Loucy (cell line): ENCODE measurements around the gene TMEM18.

Source experiments
- H2AFZ ChIP-seq: fragments of 200-600 bp; sonication (generic); 2 replicates; pipeline ENCODE4 v1.6.0; 2016; ENCODE audit warnings: antibody characterized with exemption, mild to moderate bottlenecking, low read length, moderate library complexity
- H3F3A ChIP-seq: fragments of 200-600 bp; 2 replicates; pipeline ENCODE4 v1.6.0; 2016; ENCODE audit warnings: antibody characterized with exemption, low read depth, mild to moderate bottlenecking
- H3K27me3 ChIP-seq: fragments of 200-600 bp; sonication (generic); 2 replicates; pipeline ENCODE4 v1.6.1; 2014; ENCODE audit warnings: low read length, mild to moderate bottlenecking; ENCODE audit not compliant: insufficient read depth, poor library complexity, severe bottlenecking
- H3K36me3 ChIP-seq: fragments of 200-600 bp; sonication (generic); 2 replicates; pipeline ENCODE4 v1.6.1; 2016; ENCODE audit warnings: low read length; ENCODE audit not compliant: insufficient read depth
- H3K4me1 ChIP-seq: fragments of 200-600 bp; sonication (generic); 2 replicates; pipeline ENCODE4 v1.5.1; 2014; ENCODE audit warnings: low read length, mild to moderate bottlenecking; ENCODE audit not compliant: insufficient read depth, poor library complexity, severe bottlenecking
- H3K4me2 ChIP-seq: fragments of 200-600 bp; sonication (generic); 2 replicates; pipeline ENCODE4 v1.6.0; 2014; ENCODE audit warnings: antibody characterized with exemption, low read length, low read depth, mild to moderate bottlenecking; ENCODE audit not compliant: poor library complexity, severe bottlenecking
- H3K4me3 ChIP-seq: fragments of 200-600 bp; sonication (generic); 2 replicates; pipeline ENCODE4 v1.5.1; 2014; ENCODE audit warnings: low read length, mild to moderate bottlenecking, mixed read lengths; ENCODE audit not compliant: poor library complexity, severe bottlenecking
- H3K79me2 ChIP-seq: fragments of 200-600 bp; sonication (generic); 2 replicates; pipeline ENCODE4 v1.6.1; 2014; ENCODE audit warnings: low read length; ENCODE audit not compliant: insufficient read depth
- H3K9ac ChIP-seq: fragments of 200-600 bp; sonication (generic); 2 replicates; pipeline ENCODE4 v1.6.0; 2014; ENCODE audit warnings: mild to moderate bottlenecking, low read depth, low read length, moderate library complexity; ENCODE audit not compliant: poor library complexity, severe bottlenecking
- H3K9me2 ChIP-seq: fragments of 200-600 bp; sonication (generic); replicated peaks from 2 replicates; pipeline ENCODE4 v1.6.1; 2016; ENCODE audit warnings: low read depth, low read length, mixed read lengths
- H3K9me3 ChIP-seq: fragments of 200-600 bp; sonication (generic); 2 replicates; pipeline ENCODE4 v1.6.1; 2014; ENCODE audit warnings: mild to moderate bottlenecking, antibody characterized with exemption, low read length, low read depth; ENCODE audit not compliant: insufficient read depth
- H4K20me1 ChIP-seq: fragments of 200-600 bp; sonication (generic); 2 replicates; pipeline ENCODE4 v1.6.0; 2014; ENCODE audit warnings: antibody characterized with exemption, low read length, mild to moderate bottlenecking; ENCODE audit not compliant: insufficient read depth, poor library complexity, severe bottlenecking
- EZH2phosphoT487 ChIP-seq: fragments of 200-600 bp; IDR thresholded peaks from 2 replicates; pipeline ENCODE4 v1.6.1; 2018; ENCODE audit warnings: antibody characterized with exemption, mild to moderate bottlenecking, moderate library complexity, borderline replicate concordance
- TF ChIP-seq, protein P1 (sequence below): fragments of 200-600 bp; sonication (generic); conservative IDR thresholded peaks from 2 replicates; pipeline ENCODE4 v1.5.1; 2014; ENCODE audit warnings: mild to moderate bottlenecking, antibody characterized with exemption, low read length

Gene TMEM18

DNA sequence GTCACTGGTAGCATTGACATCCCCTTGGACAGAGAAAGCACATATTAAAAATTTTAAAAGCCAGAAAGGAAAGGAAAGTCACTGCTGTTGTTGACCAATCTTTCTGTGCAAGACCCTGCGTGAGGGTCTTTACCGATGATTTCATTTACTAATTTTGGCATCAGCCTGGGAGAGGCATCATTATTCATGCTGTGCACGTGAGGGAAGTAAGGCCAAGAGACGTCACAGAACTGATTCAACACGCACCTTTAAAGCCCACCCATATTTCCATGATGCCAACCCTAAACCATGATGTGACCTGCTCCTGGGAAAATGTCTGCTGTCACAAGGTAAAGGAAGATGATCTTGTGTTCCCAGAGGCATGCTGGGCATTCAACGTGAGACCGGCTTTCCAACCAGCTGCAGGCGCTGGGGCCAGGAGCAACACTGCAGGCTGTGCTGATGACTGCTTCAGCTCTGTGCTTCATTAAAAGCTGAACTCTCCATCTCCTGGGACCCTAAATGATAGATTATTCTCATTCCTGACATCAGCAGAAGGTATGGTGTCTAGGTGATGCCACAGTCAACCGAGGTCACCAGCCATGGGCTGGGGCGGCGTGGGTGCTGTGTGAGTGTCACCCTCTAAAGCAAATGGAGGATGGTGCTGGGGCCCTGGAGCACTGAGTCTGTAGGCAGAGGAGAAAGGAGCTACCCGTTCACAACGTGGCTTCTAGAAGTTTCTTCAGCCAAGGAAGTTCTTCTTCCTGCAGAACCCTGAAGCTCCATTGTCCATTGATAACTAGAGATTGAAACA is 53.9 kb downstream of the TMEM18 start:
- Histone ChIP-seq H3K9ac (no peak overlapping the region), H3K9me3 (no peaks in the 10 kb centered on the region), H3K4me3 (no peak overlapping the region), H3K4me2 (no peak overlapping the region), H3F3A (no peaks in the 10 kb centered on the region), H3K27me3 (no peaks in the 10 kb centered on the region), H3K79me2 (no peaks in the 10 kb centered on the region), H3K9me2 (no peaks in the 10 kb centered on the region), H3K36me3 (no peaks in the 10 kb centered on the region), H3K4me1 (no peaks in the 10 kb centered on the region), H2AFZ (no peak overlapping the region), H4K20me1 (no peaks in the 10 kb centered on the region)
- TF ChIP-seq EZH2phosphoT487, result no peak
- TF ChIP-seq, protein P1, sequence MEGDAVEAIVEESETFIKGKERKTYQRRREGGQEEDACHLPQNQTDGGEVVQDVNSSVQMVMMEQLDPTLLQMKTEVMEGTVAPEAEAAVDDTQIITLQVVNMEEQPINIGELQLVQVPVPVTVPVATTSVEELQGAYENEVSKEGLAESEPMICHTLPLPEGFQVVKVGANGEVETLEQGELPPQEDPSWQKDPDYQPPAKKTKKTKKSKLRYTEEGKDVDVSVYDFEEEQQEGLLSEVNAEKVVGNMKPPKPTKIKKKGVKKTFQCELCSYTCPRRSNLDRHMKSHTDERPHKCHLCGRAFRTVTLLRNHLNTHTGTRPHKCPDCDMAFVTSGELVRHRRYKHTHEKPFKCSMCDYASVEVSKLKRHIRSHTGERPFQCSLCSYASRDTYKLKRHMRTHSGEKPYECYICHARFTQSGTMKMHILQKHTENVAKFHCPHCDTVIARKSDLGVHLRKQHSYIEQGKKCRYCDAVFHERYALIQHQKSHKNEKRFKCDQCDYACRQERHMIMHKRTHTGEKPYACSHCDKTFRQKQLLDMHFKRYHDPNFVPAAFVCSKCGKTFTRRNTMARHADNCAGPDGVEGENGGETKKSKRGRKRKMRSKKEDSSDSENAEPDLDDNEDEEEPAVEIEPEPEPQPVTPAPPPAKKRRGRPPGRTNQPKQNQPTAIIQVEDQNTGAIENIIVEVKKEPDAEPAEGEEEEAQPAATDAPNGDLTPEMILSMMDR, result no peak

DNA sequence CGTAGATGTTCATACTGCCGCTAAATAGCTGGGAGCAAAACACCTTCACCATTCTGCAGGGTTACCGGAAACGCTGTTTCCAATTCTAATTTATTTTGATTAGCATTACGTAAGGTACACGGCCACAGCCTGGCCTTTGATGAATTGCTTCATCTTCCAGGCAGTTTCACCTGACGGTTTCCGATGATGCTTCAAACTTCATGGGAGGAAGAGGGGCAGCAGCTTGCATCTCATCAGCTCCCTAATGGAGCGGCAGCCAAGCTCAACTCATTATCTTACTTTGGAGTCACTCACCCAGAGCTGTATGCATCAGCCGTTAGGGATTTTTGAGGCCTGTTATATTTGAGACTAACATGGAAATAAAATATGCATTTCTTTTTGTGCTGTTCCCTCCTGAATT is 54.8 kb downstream of the TMEM18 start:
- H3K4me3 ChIP-seq, result no peak overlapping the region
- H3K36me3 ChIP-seq, result no peaks in the 10 kb centered on the region
- no peak overlapping the region for H3K9ac ChIP-seq
- H4K20me1 ChIP-seq, result no peaks in the 10 kb centered on the region
- no peaks in the 10 kb centered on the region for H3K79me2 ChIP-seq
- no peaks in the 10 kb centered on the region for H3K27me3 ChIP-seq
- H3F3A ChIP-seq, result no peaks in the 10 kb centered on the region
- H3K9me3 ChIP-seq, result no peaks in the 10 kb centered on the region
- no peak overlapping the region for H2AFZ ChIP-seq
- no peaks in the 10 kb centered on the region for H3K4me1 ChIP-seq
- no peak overlapping the region for H3K4me2 ChIP-seq
- H3K9me2 ChIP-seq, result no peaks in the 10 kb centered on the region
- TF ChIP-seq, protein P1, result no peak
- no peak for TF ChIP-seq EZH2phosphoT487

- no peaks in the 10 kb centered on the region for H3K79me2 ChIP-seq
- TF ChIP-seq, protein P1, result no peak
- no peak for TF ChIP-seq EZH2phosphoT487
- H3K9me2 ChIP-seq, result no peaks in the 10 kb centered on the region
- no peaks in the 10 kb centered on the region for H3K4me1 ChIP-seq
- no peak overlapping the region for H3K4me3 ChIP-seq
- H4K20me1 ChIP-seq, result no peaks in the 10 kb centered on the region
- no peak overlapping the region for H3K9ac ChIP-seq
- no peaks in the 10 kb centered on the region for H3K9me3 ChIP-seq
- no peaks in the 10 kb centered on the region for H3F3A ChIP-seq
- H3K27me3 ChIP-seq, result no peaks in the 10 kb centered on the region
- no peaks in the 10 kb centered on the region for H3K36me3 ChIP-seq
- no peak overlapping the region for H2AFZ ChIP-seq
- no peak overlapping the region for H3K4me2 ChIP-seq
Observed at GRCh38 chr2:621303-622099, 55.7 kb downstream of the TMEM18 start.
